Epithelial cell of proximal tubule (primary cell): Measurements from ENCODE around the gene RERE. TPM values are rescaled to one million over a fixed set of nuclear protein-coding genes. Genes with fewer than 3 reads are reported as not detected.

Experiments used
- DNase-seq: peaks from one replicate; pipeline ENCODE4 v3.0.0-alpha.2; 2011; ENCODE audit warnings: low read depth
- H3K4me3 ChIP-seq: 2 replicates; pipeline ENCODE4 v1.5.1; 2011; ENCODE audit warnings: low read depth, mild to moderate bottlenecking, low read length
- CTCF ChIP-seq: conservative IDR thresholded peaks from 2 replicates; pipeline ENCODE4 v1.5.1; 2012; ENCODE audit warnings: low read depth, mild to moderate bottlenecking, low read length
- total RNA-seq: library from RNA; depleted of rRNA; stranded (reverse); fragments of >200 nt; gene quantifications from 2 replicates; pipeline ENCODE4 v1.2.3, GENCODE V29; 2015

RERE gene
- total RNA-seq, 1 donor from 2014 or later = 18.0 TPM

- no peak for TF ChIP-seq CTCF
- no peak for DNase-seq
- no peak overlapping the region for H3K4me3 ChIP-seq
These were observed 343.1 kb downstream of the RERE start for GRCh38 chr1:8474369-8474768.

DNA sequence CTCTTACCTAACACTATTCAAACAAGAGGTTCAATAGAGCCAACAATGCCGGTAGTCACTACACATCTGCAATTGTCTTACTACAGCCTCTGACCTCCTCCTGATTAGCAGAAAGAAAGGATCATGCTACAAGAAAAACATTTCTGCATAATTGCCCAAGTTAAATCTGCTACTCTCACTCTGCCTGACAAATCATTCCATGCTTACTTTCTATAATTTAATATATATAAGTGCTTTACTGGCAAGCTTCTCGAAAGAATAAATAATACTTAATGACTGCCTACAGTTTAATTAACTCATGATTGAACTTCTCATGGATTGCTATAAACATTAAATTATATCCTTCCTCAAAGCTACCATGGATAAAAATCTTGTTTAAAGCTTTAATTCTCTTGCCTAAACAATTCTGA lies 343.5 kb downstream of the RERE start:
- TF ChIP-seq CTCF = no peak
- DNase-seq = no peak
- no peak overlapping the region for H3K4me3 ChIP-seq

- no peak overlapping the region for H3K4me3 ChIP-seq
- DNase-seq = no peak
- no peak for TF ChIP-seq CTCF
These were observed 344.1 kb downstream of the RERE start for GRCh38 chr1:8473121-8473875.

DNA sequence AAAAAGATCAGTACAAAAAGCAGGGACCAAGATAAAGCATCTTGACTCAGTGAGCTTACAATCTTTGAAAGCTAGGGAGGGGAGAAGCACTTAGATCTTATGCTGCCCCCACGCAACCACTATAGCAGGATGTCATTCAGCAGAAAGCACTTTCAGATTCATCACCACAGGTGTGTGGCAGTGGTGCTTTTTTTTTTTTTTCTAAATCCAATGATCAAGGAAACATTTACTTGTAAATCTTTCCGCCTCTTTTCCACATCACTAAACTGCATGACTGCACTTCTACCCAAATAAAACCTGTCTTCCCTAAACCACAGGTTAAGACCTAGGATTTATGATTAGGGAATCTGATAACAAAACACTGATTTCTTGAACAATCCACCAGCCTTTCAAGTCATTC lies 344.8 kb downstream of the RERE start:
- no peak overlapping the region for H3K4me3 ChIP-seq
- DNase-seq = no peak

DNA sequence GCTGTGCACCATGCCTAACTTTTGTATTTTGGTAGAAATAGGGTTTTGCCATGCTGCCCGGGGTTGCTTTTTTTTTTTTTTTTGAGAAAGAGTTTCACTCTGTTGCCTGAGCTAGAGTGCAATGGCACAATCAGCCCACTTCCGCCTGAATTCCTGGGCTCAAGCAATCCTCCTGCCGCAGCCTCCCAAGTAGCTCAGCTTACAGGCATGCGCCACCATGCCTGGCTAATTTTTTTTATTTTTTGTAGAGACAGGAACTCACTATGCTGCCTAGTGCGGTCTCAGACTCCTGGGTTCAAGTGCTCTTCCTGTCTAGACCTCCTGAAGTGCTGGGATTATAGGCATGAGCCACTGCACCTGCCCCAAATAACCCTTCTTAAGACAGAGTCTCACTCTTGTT lies 346.0 kb downstream of the RERE start:
- DNase-seq = no peak
- H3K4me3 ChIP-seq = no peak overlapping the region
- TF ChIP-seq CTCF = no peak

More for the DNA sequence above, 344.8 kb downstream of the RERE start:
- no peak for TF ChIP-seq CTCF

- TF ChIP-seq CTCF = no peak
- DNase-seq = no peak
- no peak overlapping the region for H3K4me3 ChIP-seq
These were observed 348.7 kb downstream of the RERE start for GRCh38 chr1:8468751-8469150.

DNA sequence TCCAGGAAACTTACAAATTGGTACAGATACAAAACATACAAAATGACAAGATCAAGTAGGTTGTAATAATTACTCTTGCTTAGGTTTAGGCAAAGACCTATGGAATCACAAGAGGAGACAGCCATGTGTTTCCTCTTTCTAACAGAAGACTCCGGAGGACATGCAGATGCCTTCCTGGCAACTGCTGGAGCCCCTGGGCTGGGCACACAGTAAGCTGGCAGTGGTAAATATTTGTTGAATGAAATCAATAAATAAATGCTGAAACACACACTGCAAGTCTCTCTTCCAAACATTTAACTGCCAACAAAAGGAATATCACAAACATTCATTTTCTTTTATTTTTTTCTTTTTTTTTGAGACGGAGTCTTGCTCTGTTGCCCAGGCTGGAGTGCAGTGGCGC lies 350.1 kb downstream of the RERE start:
- no peak for TF ChIP-seq CTCF
- DNase-seq = no peak
- H3K4me3 ChIP-seq = no peak overlapping the region
